H9 (cell line): ENCODE data around the gene TACR1. TPM values are rescaled to one million over a fixed set of nuclear protein-coding genes. Genes with fewer than 3 reads are reported as not detected.

Source experiments
- DNase-seq: peaks from one replicate; pipeline ENCODE4 v3.0.0-alpha.2; 2017
- H2AFZ ChIP-seq: one replicate; pipeline ENCODE4 v1.6.1; 2013; ENCODE audit warnings: mild to moderate bottlenecking, low read length, control low read depth, moderate library complexity
- H2AK5ac ChIP-seq: 2 replicates; pipeline ENCODE4 v1.6.1; 2013; ENCODE audit warnings: low read length, control low read depth, mixed read lengths; ENCODE audit not compliant: insufficient read length
- H2BK120ac ChIP-seq: one replicate; pipeline ENCODE4 v1.6.1; 2013; ENCODE audit warnings: low read depth, mild to moderate bottlenecking, low read length, control low read depth, inconsistent platforms; ENCODE audit not compliant: poor library complexity, severe bottlenecking
- H2BK12ac ChIP-seq: 2 replicates; pipeline ENCODE4 v1.6.1; 2013; ENCODE audit warnings: low read length, control low read depth, mixed read lengths, low read depth; ENCODE audit not compliant: insufficient read length
- H2BK15ac ChIP-seq: 2 replicates; pipeline ENCODE4 v1.6.1; 2013; ENCODE audit warnings: low read depth, low read length, control low read depth
- H2BK20ac ChIP-seq: one replicate; pipeline ENCODE4 v1.6.1; 2013; ENCODE audit warnings: low read depth, mild to moderate bottlenecking, low read length, control low read depth, inconsistent platforms; ENCODE audit not compliant: poor library complexity, severe bottlenecking
- H2BK5ac ChIP-seq: 2 replicates; pipeline ENCODE4 v1.6.1; 2013; ENCODE audit warnings: low read length, control low read depth, mixed read lengths; ENCODE audit not compliant: insufficient read length
- H3K14ac ChIP-seq: 2 replicates; pipeline ENCODE4 v1.6.1; 2013; ENCODE audit warnings: low read length, control low read depth; ENCODE audit not compliant: insufficient read depth
- H3K18ac ChIP-seq: 2 replicates; pipeline ENCODE4 v1.6.1; 2013; ENCODE audit warnings: low read depth, mild to moderate bottlenecking, mixed read lengths, low read length, control low read depth; ENCODE audit not compliant: insufficient read length
- H3K23ac ChIP-seq: 2 replicates; pipeline ENCODE4 v1.6.1; 2013; ENCODE audit warnings: low read length, control low read depth, mixed read lengths, low read depth; ENCODE audit not compliant: insufficient read length
- H3K23me2 ChIP-seq: 2 replicates; pipeline ENCODE4 v1.6.1; 2013; ENCODE audit warnings: low read depth, mild to moderate bottlenecking, mixed read lengths, low read length, control low read depth; ENCODE audit not compliant: insufficient read length, poor library complexity, severe bottlenecking
- H3K27ac ChIP-seq: 2 replicates; pipeline ENCODE4 v1.5.1; 2013; ENCODE audit warnings: low read length, control low read depth, mixed read lengths, low read depth; ENCODE audit not compliant: insufficient read length
- H3K27me3 ChIP-seq: 2 replicates; pipeline ENCODE4 v1.6.1; 2013; ENCODE audit warnings: low read length, control low read depth, inconsistent platforms; ENCODE audit not compliant: insufficient read depth
- H3K4ac ChIP-seq: 2 replicates; pipeline ENCODE4 v1.6.1; 2013; ENCODE audit warnings: low read depth, mild to moderate bottlenecking, control low read depth, inconsistent platforms, low read length, moderate library complexity
- H3K4me1 ChIP-seq: 2 replicates; pipeline ENCODE4 v1.6.1; 2013; ENCODE audit warnings: low read length, control low read depth, inconsistent platforms; ENCODE audit not compliant: insufficient read depth
- H3K4me2 ChIP-seq: 2 replicates; pipeline ENCODE4 v1.6.1; 2013; ENCODE audit warnings: low read length, control low read depth, mixed read lengths; ENCODE audit not compliant: insufficient read length, insufficient read depth
- H3K56ac ChIP-seq: 2 replicates; pipeline ENCODE4 v1.6.1; 2013; ENCODE audit warnings: low read depth, mild to moderate bottlenecking, mixed read lengths, low read length, control low read depth; ENCODE audit not compliant: insufficient read length
- H3K79me1 ChIP-seq: 2 replicates; pipeline ENCODE4 v1.6.1; 2013; ENCODE audit warnings: low read depth, mild to moderate bottlenecking, moderate library complexity, low read length, control low read depth, inconsistent platforms; ENCODE audit not compliant: insufficient read depth, poor library complexity, severe bottlenecking
- H3K79me2 ChIP-seq: 2 replicates; pipeline ENCODE4 v1.6.1; 2013; ENCODE audit warnings: low read length, control low read depth, inconsistent platforms; ENCODE audit not compliant: insufficient read depth
- H3K9ac ChIP-seq: 2 replicates; pipeline ENCODE4 v1.6.1; 2013; ENCODE audit warnings: low read length, control low read depth, mixed read lengths; ENCODE audit not compliant: insufficient read length; ENCODE audit errors: extremely low read depth
- H3K9me3 ChIP-seq: one replicate; pipeline ENCODE4 v1.6.1; 2013; ENCODE audit warnings: low read depth, low read length, inconsistent platforms; ENCODE audit not compliant: control insufficient read depth
- H3T11ph ChIP-seq: one replicate; pipeline ENCODE4 v1.6.1; 2013; ENCODE audit warnings: mild to moderate bottlenecking, low read length, control low read depth, inconsistent platforms
- H4K20me1 ChIP-seq: one replicate; pipeline ENCODE4 v1.6.1; 2013; ENCODE audit not compliant: control insufficient read depth, insufficient read length, insufficient read depth
- H4K5ac ChIP-seq: 2 replicates; pipeline ENCODE4 v1.6.1; 2013; ENCODE audit warnings: low read depth, mild to moderate bottlenecking, mixed read lengths, low read length, control low read depth; ENCODE audit not compliant: insufficient read length
- H4K8ac ChIP-seq: replicated peaks from 2 replicates; pipeline ENCODE4 v1.6.1; 2013; ENCODE audit warnings: low read length, control low read depth, mixed read lengths, low read depth; ENCODE audit not compliant: insufficient read length
- H4K91ac ChIP-seq: 2 replicates; pipeline ENCODE4 v1.6.1; 2013; ENCODE audit warnings: low read depth, mild to moderate bottlenecking, moderate library complexity, mixed read lengths, low read length, control low read depth; ENCODE audit not compliant: insufficient read length
- H3K27ac Mint-ChIP-seq, 3 experiments: 2 replicates in 2 of 3; 3 replicates in 1 of 3; pipeline ENCODE4 v1.8.0; 2020 to 2021; ENCODE audit warnings: mixed read lengths in 3 of 3, mild to moderate bottlenecking in 1 of 3, moderate library complexity in 1 of 3
- H3K27me3 Mint-ChIP-seq: 2 replicates; pipeline ENCODE4 v1.8.0; 2021; ENCODE audit warnings: low read depth, mild to moderate bottlenecking, moderate library complexity, mixed read lengths
- H3K36me3 Mint-ChIP-seq, 3 experiments: 2 replicates in 2 of 3; 3 replicates in 1 of 3; pipeline ENCODE4 v1.8.0; 2020 to 2021; ENCODE audit warnings: low read depth in 3 of 3, mixed read lengths in 3 of 3; ENCODE audit not compliant: insufficient read depth in 1 of 3
- H3K4me1 Mint-ChIP-seq, 2 experiments: 2 replicates each; pipeline ENCODE4 v1.8.0; 2020; ENCODE audit warnings: mixed read lengths in 2 of 2
- H3K4me3 Mint-ChIP-seq, 2 experiments: 2 replicates in 1 of 2; 3 replicates in 1 of 2; pipeline ENCODE4 v1.8.0; 2020 to 2021; ENCODE audit warnings: mild to moderate bottlenecking in 2 of 2, mixed read lengths in 2 of 2, moderate library complexity in 1 of 2
- H3K9me3 Mint-ChIP-seq, 2 experiments: 2 replicates in 1 of 2; 3 replicates in 1 of 2; pipeline ENCODE4 v1.8.0; 2020; ENCODE audit warnings: mild to moderate bottlenecking in 2 of 2, mixed read lengths in 2 of 2, moderate library complexity in 1 of 2
- CTCF ChIP-seq: fragments of 200-600 bp; sonication (generic); conservative IDR thresholded peaks from 3 replicates; pipeline ENCODE4 v1.8.0; 2021; ENCODE audit warnings: antibody characterized with exemption, mild to moderate bottlenecking
- WGBS: extraction: QIAGEN DNeasy Blood & Tissue Kit; methylation state at CpG from one replicate; pipeline ENCODE4 v1.1.7; 2013; ENCODE audit warnings: missing lambda C conversion rate, low lambda C conversion rate, mixed read lengths; ENCODE audit not compliant: insufficient read length; ENCODE audit errors: extremely low coverage; 5-methylcytosine and 5-hydroxymethylcytosine counted together
- total RNA-seq: library from RNA; stranded (reverse); gene quantifications from 2 replicates; pipeline ENCODE4 v1.2.1, GENCODE V29; 2021

TACR1 gene
- total RNA-seq, 1 experiment from 2014 or later, result 1.4 TPM

- H3K4ac ChIP-seq, result no peak overlapping the region
- Mint-ChIP-seq H3K4me1 (no peaks in the 10 kb centered on the region), H3K36me3 (no peaks in the 10 kb centered on the region; a peak in 1 of 7 replicates), H3K4me3 (no peak overlapping the region), H3K27ac (no peak overlapping the region), H3K9me3 (peaks cover 0 to 3% of the 10 kb centered on the region in 2 experiments; a peak in 1 of 5 replicates), H3K27me3 (no peaks in the 10 kb centered on the region; the same call in 1 of the 2 replicates)
- no peak overlapping the region for H4K91ac ChIP-seq
- H3K4me2 ChIP-seq, result no peak overlapping the region
- H4K5ac ChIP-seq, result no peak overlapping the region
- H3K18ac ChIP-seq, result no peak overlapping the region
- no peak overlapping the region for H3K14ac ChIP-seq
- H2BK120ac ChIP-seq, result no peak overlapping the region
- H3K79me2 ChIP-seq, result no peaks in the 10 kb centered on the region
- H2BK20ac ChIP-seq, result no peak overlapping the region
- no peak overlapping the region for H2BK12ac ChIP-seq
- H4K8ac ChIP-seq, result no peak overlapping the region
- no peaks in the 10 kb centered on the region for H3K9me3 ChIP-seq
- no peak overlapping the region for H2AK5ac ChIP-seq
- DNase-seq, result no peak
- H4K20me1 ChIP-seq, result no peaks in the 10 kb centered on the region
- H3K27ac ChIP-seq, result no peak overlapping the region
- H3K4me1 ChIP-seq, result no peaks in the 10 kb centered on the region
- no peak overlapping the region for H3K56ac ChIP-seq
- no CpG with 5 or more reads among the region's 6 CpGs for WGBS
- H3K9ac ChIP-seq, result no peak overlapping the region
- H2BK5ac ChIP-seq, result no peak overlapping the region
- no peaks in the 10 kb centered on the region for H3K23me2 ChIP-seq
- H2AFZ ChIP-seq, result no peak overlapping the region
- no peak overlapping the region for H3T11ph ChIP-seq
- H2BK15ac ChIP-seq, result no peak overlapping the region
- TF ChIP-seq CTCF, result no peak
- H3K27me3 ChIP-seq, result no peaks in the 10 kb centered on the region
- H3K23ac ChIP-seq, result no peak overlapping the region
- no peaks in the 10 kb centered on the region for H3K79me1 ChIP-seq
Observed at GRCh38 chr2:75123876-75124275, 75.4 kb downstream of the TACR1 start.
